ENCODE measurements around the gene SMIM1.
"Not testable (repeated sequence)": the region's sequence is repeated elsewhere in the genome, so short reads cannot be mapped to it uniquely, and the experiment has no call there.

SMIM1 gene

DNA sequence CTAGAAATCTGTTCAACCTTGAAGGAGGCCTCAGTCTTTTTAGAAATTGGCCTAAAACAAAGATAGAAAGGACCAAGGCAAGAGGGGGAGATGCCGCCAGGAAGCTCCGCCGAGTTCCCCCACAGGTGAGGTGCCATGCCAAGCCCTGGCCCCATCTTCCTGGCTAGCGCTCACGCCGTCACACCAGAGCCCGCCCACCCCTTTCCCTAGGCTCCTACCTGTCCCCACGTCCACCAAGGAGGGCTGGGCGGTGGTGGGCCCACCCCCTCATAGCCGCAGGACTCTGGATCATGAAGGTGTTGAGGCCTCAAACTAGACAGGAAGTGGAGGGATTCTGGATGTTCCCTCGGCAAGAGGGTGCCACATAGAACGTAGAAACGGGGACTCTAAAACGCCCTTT is 35.8 kb upstream of the SMIM1 start:
- no peak for DNase-seq (ENCODE audit: low spot score)

DNA sequence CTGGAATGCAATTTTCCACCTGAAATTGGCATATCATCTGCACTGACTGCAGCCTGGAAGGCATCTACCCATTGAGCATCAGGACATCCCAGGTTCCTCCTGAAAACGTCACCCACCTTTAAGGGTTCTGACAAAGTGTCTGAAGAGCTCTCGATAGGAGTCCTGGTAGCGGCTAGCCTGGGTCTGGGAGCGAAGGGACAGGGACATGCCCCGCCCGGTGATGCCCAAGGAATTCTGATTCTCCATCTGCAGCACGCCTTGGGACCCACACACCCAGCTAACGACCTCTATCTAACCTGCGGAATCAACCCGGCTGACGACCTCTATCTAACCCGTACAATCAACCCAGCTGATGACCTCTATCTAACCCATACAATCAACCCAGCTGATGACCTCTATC is 33.6 kb upstream of the SMIM1 start:
- no peak for DNase-seq (ENCODE audit: low spot score)

DNA sequence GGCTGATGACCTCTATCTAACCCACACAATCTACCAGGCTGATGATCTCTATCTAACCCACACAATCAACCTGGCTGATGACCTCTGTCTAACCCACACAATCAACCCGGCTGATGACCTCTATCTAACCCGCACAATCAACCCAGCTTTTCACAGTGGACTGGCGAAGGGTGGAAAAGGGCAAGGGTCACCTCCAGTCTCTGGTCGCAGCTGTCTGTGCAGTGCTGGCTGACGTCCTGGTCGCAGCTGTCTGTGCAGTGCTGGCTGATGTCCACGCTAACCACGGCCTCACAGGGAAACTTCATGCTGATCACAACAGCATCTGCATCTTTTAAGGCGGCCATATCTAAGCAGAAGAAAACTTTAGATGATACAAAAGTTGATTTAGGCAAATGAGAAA is 32.5 kb upstream of the SMIM1 start:
- no peak for DNase-seq (ENCODE audit: low spot score)

DNA sequence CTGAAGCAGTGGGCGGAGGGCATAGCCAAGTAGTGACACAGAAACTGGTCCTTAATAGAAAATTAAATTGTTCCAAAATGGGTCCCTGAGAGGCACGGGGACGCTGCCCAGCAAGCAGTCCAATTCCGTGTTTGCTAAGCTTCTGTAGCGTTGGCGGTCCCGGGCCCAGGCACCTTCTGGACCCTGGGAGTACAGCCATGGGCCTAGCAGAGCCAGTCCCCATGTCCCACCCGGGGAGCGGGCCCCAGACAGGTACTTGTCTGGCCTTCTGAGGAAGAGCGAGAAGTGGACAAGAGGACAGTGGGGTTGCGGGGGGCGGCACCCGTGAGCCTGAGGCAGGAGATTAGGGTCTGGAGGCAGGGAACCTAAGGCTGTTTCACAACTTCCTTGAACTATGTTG is 31.8 kb upstream of the SMIM1 start:
- no peak for DNase-seq (ENCODE audit: low spot score)

DNA sequence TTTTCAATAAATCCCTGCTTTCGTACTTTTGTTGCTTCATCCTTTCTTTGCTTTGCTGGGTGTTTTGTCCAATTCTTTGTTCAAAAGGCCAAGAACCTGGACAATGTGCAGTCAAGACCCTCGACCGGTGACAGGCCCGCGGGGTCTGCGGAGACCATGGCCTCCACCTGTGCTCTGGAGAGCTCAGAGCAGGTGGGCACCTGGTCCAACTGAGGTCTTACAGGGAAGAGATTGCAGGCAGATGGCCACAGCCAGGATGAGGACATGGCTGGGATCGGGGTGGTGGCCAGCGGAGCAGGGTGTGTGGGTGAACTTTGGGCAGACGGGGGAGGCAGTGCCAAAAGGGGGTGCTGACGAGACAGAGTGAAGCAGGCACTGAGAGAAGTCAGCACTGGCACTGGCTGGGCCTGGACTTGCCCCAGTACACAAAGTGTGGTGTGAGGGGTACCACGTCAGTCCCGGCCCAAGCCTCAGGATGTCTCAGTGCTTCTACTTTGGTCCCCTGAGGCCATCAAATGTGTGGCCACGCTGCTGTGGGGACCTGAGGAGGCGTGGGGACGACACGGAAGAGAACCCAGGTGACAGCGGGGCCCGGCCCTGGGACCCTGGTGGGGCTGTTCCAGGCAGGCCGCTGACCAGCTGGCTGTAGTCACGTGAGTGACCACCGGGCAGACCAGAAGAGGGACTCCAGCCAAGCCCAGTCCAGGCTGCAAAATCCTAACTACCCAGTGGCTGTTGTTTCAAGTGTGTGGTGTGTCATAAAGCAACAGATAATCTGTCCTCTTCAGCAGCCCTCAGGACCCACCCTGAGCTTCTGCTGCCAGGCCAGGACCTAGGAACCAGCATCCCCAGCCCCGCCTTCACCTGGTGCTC is 30.7 kb upstream of the SMIM1 start:
- DNase-seq (ENCODE audit: low spot score) = no peak

DNA sequence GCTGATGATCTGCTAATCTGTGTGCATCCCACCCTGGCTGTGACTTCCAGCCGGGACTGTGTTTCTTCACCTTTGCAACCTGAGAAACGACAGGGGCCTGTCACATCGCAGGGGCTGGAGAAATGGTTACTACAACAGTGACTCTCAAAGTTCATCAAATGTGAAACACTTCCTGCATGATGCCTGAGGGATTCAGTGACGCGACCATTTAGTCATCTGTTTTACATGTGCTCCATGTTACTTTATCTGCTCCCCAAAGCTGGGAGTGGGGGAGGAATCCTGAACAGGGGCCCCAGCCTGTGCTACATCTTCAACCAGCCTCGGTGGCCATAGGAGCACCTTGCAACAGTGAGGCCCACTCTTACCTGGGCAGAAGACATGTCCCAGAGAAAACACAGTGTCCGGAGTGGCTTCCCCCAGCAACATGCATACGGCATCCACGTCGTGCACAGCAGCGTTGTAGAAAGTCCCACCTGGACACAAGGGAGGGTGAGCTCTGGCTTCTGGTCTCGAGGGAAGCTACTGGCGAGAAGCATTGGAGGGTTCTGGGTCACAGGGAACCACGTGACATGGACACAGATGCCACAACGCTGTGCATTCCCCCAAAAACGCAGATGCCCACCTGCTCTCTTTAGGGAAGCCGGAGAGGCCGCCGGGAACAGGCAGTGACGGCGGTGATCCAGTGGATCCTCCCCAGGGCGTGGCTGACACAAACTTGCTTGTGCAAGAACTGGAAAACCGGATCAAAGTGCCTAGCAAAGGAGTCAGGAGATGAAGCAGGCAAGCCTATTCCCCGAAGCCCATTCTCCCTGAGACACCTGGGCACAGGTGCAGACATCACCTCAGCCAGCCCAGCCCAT is 29.9 kb upstream of the SMIM1 start:
- no peak for DNase-seq (ENCODE audit: low spot score)

DNA sequence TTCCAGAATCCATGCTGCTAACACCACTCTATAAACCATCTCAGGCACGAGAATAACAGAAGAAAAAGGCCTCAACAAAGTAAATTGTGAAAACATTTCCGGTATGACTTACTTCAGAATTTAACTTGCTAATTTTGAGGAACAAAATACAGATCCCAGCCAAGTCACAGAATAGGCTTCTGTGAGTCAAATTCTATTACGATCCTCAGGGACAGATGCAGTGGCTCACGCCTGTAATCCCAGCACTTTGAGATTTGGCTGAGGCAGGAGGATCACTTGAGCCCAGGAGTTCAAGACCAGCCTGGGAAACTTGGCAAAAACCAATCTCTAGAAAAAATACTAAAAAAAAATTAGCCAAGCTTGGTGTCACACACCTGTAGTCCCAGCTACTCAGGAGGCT is 29.1 kb upstream of the SMIM1 start:
- no peak for DNase-seq (ENCODE audit: low spot score)

DNA sequence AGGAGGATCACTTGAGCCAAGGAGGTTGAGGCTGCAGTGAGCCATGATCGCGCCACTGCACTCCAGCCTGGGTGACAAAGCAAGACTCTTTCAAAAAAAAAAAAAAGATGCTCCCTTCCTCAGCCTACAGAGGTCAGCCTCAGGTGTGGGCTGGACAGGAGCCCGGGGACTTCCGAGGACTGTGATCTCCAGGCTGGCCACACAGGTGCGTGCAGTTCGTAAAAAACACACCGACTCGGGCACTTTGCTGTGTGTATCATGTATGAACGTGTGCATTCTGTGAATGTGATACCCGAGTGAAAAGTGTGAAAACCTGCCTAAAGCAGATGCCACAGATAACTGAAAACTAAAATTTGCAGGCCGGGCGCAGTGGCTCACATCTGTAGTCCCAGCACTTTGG is 28.7 kb upstream of the SMIM1 start:
- DNase-seq (ENCODE audit: low spot score) = no peak

DNA sequence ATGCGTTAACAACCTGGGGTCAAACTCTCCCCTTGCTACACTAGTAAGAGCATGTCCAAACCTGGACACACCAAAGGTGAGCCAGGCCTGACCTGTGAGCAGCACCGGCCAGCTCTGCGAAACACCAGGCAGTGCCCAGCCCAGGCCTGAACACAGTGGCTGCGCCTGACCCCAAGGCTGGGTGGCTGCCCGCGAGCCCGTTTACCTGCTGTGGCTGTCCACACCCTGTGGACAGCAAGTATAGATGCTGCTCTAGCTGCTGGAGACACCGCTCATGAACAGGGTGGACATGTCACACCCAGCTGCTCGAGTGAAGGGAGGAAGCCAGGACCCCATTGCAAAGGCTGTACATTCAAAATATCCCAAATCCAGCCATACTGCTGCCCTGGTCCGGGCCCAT is 27.9 kb upstream of the SMIM1 start:
- DNase-seq (ENCODE audit: low spot score) = no peak

DNA sequence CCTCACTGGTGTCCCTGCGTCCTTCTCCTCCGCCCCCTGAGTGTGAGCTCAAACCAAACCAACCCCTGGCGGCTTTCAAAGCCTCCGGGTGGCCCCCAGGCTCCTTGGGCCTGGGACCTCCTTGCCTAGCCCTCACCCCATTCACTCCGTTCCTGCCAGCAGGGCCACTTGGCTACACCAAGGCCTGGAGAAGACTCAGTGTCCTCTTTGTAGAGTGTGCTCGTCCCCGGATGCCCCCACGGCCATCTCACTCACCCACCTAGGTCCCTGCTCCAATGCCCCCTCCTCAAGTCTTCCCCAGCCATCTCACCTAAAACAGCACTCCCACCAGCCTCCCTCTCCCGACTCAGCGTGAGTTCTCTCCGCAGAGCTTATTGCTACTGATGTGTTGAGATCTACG is 27.5 kb upstream of the SMIM1 start:
- no peak for DNase-seq (ENCODE audit: low spot score)

DNA sequence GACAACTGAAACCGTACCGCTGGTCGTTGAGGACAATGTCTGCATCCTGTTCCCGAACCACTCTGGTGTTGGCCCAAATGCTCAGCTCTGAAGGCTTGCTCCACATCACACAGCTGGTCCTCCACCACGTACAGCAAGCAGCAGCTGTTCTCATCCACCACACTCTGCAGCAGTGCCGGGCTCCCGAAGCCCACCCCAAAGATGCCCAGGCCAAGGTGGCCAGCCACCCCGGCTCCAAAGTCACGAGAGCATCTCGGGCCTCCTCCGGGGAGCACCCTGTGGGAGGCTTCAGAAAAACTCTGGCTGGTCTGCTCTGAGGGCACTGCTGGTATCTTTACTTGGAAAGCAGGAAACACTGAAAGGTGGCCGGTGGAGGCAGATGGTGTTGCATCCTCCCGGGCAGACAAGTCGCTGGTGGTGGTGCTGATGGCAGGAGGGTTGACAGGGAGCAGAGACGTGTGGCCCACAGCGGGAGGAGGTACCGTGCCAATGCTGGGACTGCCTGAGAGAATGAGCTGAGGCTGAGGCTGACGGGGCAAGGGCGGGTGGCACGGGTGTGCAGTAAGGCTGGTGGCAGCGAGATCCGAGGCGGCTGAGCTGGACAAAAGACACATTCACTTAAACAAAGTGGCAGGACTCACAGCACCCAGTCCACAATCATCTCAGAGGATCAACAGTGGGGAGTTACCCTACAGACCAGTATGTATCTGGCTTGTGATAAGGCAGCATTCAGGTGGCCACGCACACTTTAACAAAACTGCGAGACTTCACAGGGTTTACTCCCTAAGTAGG is 26.8 kb upstream of the SMIM1 start:
- no peak for DNase-seq (ENCODE audit: low spot score)

DNA sequence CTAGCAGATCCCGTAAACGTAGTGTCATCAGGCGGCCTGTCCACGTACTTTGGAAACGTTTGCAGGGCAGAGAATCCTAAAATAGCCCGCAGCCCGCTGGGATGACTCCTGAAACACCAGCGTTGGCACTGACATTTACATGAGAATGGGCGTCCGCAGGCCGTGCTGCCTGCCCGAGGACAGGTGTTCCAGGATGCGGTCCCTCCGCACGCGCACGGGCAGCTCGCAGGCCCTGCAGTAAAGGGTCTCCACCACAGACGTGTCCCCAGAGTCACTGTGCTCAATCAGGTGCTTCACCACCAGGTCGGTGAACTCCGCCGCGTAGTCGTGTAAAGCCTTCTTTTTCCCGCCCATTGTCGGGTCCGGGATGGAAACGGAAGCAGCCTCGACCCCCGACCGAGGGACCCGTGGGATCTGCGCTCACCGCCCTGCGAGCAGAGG is 26.1 kb upstream of the SMIM1 start:
- no peak for DNase-seq (ENCODE audit: low spot score)

DNA sequence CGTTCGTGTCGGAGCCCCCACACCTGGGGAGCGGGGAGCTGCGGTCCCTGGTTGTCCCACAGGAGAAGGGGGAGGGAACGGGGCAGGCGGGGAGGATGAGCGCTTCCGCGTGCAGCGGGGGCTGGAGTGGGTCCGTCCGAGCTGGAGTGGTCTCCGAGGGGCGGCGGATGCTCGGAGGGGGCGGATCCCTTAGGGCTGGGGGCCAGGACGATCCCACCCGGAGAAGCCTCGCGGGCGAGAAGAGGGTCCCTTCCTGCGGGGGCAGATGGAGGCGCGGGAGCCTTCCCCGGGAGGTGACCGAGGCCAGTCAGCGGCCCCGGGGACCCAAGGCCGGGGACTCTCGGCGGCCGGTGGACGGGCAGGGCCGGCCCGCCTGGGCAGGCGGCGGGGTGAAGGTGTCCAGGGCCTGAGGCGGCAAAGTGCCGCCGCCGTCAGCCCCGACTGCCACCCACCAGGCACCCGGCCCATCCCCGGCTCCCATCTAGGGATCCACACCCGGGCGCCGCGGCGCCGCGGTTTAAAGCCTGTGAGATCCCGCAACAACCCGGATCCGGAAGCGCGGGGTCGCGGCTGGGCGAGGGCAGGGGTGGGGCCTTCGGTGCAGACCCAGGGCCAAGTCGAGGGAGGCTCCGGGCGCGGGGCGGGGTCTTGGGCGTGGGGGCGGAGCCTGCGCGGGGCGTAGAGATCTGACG is 25.6 kb upstream of the SMIM1 start:
- peak; percentile 91 for DNase-seq (ENCODE audit: low spot score)

DNA sequence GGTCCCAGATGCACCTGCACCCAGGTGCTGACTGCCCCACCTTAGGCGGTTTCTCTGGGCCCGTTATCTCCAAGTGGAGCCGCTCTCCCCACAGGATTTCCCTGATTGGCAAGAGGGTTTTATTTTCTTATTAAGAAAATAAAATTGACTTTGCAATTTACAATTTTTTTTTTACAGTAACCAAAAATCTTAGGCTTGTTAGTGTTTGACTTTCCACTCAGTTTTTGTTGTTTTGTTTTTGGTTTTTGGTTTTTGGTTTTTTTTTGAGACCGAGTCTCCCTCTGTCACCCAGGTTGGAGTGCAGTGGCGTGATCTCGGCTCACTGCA is 25.1 kb upstream of the SMIM1 start:
- DNase-seq (ENCODE audit: low spot score) = no peak

DNA sequence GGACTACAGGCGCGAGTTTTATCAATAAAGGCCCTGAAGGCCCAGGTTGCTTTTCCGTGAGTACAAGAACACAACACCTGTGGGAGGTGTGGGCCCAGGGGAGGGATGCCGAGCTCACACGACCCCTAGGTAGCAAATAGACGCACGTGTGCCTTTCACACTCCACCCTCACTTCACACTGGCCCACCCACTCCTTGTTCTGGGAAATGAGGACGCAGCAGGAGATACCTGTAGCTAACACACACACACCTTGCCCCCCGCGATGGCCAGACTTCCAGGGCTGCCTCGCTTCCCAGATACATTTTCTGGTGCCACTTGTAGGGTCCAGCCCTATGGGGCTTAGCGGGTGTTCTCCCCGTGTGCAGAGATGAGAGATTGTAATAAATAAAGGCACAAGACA is 24.6 kb upstream of the SMIM1 start:
- no peak for DNase-seq (ENCODE audit: low spot score)

DNA sequence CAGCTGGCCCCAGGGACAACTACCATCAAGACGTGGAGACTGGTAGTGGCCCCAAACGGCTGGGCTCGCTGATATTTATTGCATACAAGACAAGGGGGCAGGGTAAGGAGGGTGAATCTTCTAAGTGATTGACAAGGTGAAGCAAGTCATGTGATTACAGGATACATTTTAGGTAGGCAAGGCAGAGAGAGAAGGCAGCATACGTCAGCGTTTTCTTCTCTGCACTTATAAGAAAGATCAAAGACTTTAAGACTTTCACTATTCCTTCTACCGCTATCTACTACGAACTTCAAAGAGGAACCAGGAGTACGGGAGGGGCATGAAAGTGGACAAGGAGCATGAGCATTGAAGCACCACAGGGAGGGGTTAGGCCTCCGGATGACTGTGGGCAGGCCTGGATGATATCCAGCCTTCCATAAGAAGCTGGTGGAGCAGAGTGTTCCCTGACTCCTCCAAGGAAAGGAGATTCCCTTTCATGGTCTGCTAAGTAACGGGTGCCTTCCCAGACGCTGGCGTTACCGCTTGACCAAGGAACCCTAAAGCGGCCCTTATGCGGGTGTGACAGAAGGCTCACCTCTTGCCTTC is 24.1 kb upstream of the SMIM1 start:
- DNase-seq (ENCODE audit: low spot score) = not testable (repeated sequence)

DNA sequence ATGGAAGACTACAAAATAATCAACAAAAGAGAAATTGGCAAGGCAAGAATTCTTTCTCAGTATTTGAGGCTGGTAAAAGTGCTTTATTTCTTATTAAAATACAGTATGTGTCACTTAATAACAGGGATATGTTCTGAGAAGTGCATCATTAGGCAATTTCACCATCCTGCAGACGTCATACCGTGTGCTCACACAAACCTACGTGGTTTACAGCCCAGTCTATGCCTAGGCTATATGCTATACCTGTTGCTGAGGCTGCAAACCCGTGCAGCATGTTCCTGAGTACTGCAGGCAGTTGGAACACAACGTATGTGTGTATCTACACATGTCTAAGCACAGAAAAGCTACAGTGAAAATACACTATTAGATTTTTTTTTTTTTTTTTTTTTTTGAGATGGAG is 23.0 kb upstream of the SMIM1 start:
- no peak for DNase-seq (ENCODE audit: low spot score)

DNA sequence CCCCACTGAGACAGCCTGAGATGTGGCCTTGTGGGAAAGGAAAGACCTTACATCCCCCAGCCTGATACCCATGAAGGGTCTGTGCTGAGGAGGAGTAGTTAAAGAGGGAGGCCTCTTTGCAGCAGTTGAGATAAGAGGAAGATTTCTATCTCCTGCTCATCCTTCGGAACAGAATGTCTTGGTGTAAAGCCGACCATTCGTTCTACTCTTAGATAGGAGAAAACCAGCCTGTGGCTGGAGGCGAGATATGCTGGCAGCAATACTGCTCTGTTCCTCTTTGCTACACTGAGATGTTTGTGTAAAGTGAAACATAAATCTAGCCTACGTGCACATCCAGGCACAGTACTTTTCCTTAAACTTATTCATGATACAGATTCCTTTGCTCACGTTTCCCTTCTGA is 21.8 kb upstream of the SMIM1 start:
- no peak for DNase-seq (ENCODE audit: low spot score)

DNA sequence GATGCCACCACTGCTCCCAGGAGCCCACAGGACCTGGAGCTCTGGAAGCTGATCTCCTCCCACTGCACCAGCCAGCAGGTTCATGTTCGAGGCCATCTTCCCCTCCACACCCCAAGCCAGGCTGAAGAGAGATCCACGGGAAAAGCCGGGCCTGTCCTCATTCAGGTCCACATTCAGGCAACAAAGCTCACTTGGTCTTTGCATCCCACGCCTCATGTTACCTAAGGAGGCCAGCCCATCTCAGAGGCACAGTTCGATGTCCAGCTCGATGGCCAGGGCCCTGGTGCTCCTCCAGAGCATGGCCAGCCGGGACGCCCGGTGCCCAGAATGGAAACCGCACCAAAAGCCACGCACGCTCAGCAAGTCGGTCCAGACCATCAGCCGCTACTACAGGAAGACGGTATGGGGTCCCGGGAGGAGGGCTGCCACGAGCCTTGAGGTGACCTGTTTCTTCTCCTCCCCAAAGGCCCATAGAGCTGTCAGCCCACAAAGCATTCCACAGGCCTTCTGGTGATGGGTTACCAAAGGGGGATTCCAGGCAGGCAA is 20.1 kb upstream of the SMIM1 start, which contains the start of gene CCDC27:
Gene CCDC27, plus strand, starts transcription at position 51 of the 546 bp plus-strand sequence. Its CDS starts 32 bp downstream, at position 83.
- DNase-seq (ENCODE audit: low spot score) = no peak

DNA sequence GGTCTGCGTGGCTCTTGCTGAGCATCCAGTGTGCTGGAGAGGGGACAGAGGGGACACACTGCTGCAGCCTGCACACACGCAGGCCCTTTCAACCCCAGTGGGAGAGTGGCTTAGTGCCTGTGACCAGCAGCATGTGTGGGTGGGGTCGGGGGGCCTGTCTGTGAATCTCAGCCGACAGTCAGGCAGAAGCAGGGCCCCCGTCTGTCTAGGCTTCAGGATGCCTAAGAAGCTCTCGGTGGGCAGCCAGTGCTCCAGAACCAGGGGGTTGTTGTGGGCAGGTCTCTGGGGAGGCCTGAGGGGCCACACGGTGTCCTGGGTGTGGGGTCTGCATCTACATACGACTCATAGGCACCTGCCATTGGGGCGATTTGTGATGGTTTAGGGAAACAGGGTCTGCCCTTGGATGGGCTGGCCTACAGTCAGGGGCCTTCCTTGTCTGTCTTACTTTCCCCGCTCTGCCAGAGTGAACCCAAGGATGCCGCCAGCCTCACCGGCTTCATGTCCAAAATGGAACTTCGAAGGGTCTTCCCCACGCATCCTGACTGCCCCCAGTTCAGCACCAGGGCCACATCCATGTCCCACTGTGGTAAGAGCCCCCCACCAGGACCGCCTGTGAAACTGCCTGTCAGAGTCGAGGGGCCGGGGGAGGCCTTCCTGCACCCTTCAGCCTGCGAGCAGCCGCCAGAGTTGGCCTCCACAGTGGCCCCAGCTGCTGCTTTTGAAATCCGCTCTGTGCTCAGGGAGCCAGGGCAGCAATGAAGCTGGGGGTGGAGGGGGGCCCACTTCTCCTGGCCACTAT is 18.7 kb upstream of the SMIM1 start:
- no peak for DNase-seq (ENCODE audit: low spot score)

Measured in hepatic stellate cell (primary cell).